NCI-H2196 (cell line): ENCODE results near the gene SCN2A.

Experiments used
- DNase-seq: peaks from one replicate; lab custom pipeline; 2025; ENCODE audit not compliant: unreplicated experiment; lab: John Stamatoyannopoulos, UW

The SCN2A gene

DNA sequence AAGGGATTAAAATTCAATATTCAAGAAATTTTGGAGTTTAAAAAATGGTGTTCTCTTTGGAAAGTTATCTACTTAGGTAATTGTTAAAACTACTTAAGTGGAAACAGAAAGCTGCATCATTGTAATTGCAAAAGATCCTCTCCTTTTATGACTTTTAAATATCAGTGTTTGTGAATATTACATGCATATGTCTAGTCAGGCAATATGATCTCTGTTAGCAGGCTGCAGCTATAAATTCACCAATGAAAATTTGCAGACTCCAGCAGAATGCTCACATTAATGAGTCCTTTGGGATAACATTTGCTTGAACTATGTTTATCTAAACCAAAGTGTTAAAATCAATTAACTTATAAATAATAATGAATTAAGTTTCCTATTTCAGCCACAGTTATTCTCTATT lies 171.1 kb downstream of the SCN2A start:
- no peak for DNase-seq

DNA sequence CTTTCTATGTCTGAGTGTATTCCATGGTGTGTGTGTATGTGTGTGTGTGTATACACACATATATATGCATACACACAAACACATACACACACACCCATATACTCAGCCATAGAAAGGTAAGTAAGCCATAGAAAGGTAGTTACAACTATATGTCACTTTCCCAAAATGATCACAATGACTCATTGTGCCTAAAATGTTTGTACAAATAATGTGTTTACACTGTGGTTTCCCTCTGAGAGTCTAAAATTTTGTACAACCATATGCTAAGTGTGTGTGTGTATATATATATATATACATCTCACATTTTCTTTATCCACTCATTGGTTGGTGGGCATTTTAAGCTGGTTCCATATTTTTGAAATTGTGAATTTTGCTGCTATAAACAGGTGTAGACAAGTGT lies 175.0 kb downstream of the SCN2A start:
- no peak for DNase-seq

DNA sequence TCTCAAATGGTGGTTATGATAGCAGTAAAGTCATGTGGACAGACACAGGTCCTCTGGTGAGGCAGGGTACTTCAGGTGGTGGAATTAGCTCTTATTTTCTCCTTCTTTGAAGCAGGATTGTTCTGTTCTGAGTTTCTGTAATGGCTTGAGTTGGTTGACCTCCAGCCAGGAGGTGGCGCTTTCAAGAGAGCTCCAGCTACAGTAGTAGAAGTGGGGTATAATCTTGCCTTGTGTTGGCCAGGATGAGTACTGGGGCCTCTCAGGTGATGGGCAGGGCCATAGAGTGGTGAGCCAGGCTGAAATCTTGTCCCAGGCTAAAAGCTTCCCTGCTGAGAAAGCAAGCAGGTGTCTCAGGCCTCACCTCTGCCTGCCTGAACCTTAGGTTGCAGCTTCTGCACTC lies 177.8 kb downstream of the SCN2A start:
- DNase-seq: no peak

DNA sequence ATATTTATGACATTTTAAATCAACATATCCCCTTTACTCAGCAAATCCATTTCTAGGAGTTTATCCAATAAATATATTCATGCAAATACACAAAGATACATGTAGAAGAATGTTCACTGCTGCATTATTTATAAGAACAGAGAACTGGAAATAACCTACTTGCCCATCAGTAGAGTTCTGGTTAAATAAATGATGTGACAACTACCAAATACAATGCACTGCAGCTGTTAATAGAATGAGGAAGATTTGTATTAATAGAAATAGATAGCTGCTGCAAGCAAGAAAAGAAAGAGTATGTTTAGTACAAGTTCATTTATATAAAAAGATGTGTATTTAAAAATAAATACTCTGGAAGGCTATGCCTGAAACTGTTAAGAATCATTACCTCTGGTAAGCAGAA lies 181.0 kb downstream of the SCN2A start:
- no peak for DNase-seq

DNA sequence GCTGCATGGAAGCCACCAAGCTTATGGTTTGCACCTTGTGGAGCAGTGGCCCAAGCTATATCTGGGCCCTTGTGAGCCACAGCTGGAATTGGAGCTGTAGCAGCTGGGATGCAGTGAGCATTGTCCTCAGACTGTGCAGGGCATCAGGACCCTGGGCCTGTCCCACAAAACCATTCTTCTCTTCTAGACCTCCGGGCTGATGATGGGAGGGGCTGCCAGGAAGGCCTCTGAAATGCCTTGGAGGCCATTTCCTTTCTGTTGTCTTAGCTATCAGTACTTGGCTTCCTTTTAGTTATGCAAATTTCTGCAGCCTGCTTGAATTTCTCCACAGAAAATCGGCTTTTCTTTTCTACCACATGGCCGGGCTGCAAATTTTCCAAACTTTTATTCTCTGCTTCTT lies 183.9 kb downstream of the SCN2A start:
- DNase-seq: no peak

DNA sequence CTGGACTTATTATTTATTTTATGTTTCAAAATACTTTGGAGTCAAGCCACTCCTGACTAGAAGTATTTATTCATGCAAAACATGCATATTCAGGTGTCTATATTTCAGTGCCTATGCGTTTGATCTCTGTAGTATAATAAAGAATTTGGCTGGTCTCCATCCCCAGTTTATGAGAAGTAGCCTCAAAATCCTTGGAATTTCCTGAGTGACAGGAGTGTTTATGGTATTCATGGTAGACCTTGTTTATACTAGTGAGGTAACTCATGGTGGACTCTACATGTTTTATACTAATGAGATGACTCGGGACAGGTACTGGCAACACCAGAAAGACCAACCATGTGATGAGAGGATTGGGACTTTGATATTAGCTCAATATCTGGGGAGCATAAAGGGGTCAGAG lies 186.3 kb downstream of the SCN2A start:
- no peak for DNase-seq

DNA sequence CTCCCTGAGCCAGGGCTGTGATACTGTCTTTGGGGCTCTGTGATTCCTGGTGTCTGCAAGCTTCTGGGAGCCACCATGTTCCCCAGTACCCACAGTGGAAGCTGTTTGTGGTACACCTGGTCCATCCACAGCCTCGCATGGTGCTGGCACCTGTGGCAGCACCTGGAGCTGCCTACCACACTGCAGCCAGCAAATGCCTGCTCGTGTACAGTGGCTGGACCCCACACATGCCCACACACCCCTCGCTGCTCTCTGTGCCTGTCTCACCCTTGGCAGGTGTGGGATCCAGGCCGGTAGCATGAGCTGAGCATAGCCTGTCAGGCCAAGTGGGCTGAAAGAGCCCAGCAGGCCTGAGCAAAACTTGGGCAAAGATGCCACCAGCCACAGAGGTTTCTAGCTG lies 188.5 kb downstream of the SCN2A start:
- DNase-seq: no peak

DNA sequence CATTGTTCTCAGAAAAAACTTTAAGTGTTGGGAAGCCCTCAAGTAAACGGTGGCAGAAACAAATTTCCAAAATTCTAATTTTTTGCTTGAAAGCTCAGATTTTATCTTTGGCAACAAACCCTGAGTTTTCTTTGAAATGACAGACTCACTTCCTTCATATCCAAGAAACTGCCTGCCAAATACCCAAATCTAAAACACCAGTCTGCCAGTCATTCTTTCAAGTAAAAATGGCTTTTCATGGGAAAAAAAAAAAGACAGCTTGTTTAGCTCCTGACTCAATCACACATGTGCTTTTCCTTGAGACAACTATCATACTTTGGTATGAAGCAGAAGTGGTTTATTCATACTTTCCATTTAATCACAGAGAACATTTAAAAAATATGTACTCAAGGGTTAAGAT lies 189.7 kb downstream of the SCN2A start:
- no peak for DNase-seq

DNA sequence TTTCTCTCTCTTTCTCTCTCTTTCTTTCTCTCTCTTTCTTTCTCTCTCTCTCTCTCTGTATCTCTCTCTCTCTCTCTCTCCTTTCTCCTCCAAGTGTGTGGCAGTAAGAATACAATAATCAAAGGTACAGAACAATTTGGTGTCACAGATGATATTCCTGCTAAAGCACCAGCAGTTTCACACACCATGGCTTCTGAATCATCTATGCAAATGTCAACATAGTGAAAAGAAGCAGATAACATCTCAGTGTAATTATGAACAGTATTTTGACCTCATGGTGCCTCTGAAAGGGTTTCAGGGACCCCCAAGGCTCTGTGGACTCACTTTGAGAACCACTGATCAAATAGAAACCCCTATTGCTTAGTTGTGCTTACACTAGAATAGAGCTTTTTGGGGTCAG lies 191.8 kb downstream of the SCN2A start:
- no peak for DNase-seq

DNA sequence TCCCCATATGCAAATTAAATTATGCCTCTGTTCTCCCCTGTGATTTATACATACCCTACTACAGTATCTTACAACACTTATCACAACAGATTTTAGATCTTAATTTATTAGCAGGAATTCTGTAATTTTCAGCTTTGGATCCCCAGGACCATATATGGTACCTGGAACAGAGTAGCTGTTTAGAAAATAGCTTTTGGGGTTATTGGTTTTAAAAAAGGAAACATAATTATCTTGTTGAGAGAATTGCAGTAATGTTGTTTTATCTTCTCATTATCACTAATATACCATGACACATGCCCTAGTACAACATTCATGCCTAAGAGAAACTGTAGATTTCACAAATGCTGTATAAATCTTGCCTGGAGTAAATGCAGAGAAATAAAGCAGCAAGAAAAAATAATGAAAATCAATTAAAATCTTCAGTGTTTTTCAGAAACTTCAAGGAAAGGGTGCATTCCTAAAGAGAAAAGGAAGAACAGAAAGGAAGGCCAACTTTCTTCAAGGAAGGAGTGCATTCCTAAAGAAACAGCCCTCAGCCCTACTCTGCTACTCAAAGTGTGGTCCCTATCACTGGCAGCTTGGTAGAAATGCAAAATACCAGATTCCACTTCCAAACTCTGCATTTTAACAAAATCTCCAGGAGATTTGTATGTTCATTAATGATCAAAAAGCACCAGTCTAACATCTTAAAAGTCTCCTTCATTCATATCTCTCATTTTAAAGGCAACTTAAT lies 193.2 kb downstream of the SCN2A start:
- DNase-seq: no peak

DNA sequence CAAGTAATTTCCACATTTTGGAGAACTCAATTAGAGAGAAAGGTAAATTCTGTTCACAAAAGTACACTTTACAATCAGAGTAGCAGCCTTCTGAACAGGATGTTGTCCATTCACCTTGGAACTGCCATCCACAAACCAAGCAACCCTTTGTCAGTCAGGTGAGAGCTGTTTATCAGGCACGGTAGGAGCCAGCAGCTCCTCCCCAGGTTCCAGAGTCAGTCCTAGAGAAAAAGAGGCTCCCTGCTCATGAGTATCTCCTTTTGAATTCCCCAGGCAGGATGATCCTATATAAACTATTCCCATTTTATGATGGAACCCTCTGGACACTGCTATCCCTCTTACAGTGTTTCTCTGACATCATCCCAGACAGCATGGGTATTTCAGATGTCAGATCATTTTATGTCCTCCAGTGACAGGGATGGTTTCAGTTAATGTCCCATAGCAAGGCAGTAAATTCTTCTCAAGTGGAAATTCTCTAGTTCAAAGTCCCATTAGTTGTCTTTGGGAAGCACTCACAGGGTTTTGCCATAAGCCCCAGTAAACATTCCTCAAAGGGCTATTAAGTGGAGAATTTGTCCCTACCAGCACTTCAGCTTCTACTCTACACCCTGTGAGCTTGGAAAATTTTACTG lies 195.8 kb downstream of the SCN2A start:
- DNase-seq: no peak

DNA sequence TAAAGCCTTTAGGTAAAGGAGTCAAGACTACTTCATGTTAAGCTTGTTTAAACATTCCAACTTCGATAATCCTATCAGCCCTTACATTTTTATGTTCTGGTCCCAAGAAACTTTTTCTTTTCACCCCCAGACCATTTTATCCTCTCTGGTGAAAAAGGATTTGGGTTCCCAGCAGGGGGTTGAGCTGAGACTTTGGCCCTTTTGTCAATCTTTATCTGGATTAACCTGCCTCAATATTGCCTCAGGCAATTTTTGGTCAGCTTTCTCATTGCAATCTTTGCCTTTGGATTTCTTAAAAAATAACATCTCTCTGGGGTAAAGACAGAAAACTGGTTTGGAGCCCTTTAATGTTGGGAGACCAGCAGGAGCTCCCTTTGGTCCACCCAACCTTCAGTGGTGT lies 196.4 kb downstream of the SCN2A start:
- no peak for DNase-seq

DNA sequence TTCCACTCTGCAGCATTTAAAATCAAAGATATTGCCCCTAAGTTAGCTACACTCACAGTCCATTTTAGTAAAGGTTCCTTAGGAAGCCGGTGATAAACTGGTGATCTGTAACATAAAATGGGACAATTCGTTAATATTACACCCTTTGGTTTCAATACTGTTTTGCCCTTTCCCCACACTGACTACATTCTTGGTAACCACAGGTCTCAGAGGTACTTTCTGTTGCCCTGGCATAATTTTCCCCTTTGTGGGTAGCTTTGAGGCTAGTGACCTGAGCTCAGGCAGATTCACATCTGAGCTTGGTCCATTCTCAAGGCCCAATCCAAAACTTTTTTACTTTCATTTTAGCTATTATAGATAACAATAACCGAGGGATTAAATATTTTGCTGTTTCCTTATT lies 197.3 kb downstream of the SCN2A start:
- no peak for DNase-seq

DNA sequence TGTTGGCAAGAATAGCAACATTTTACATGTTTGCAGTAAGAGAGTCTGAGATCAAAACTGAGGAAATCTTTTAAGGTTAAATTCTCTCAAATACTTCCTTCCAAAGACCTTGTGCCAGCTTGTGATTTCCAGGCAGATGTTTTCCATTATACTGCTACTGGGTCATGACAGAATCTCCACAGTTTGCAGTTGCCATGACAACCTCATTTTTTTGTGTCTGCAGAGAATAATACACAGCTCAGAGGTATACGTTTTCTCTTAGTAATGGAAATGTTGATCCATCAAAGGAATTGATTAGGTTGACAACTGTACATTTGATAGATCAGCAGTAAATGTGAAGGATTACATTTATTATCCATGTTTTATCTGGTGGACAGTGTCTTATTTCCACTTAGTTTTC lies 201.2 kb downstream of the SCN2A start:
- DNase-seq: peak; percentile 7
